Smooth muscle cell of bladder (primary cell): ENCODE results near the gene WNT6. TPM values are rescaled to one million over a fixed set of nuclear protein-coding genes. Genes with fewer than 3 reads are reported as not detected.

Source experiments
- total RNA-seq: library from RNA; depleted of rRNA; stranded (reverse); fragments of >200 nt; gene quantifications from 2 replicates; pipeline ENCODE4 v1.2.3, GENCODE V29; 2014

WNT6 gene
- total RNA-seq: not detected in 2 replicates

DNA sequence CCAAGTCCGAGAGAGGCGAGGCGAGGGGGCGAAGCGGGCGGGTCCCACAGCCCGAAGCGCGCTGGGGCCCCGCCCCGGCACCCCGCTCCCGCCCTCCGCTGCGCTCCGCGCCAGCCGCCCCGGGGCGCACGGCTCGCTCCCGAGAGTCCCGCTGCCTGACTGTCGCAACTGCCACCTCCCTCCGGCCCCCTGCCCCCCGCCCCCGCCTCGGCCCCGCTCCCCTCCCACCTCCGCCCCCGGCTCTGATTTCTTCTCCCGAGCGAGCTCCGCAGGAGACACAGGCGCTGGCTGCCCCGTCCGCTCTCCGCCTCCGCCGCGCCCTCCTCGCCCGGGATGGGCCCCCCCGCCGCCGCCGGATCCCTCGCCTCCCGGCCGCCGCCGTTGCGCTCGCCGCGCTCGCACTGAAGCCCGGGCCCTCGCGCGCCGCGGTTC, at the start of gene WNT6:
Gene WNT6 (plus strand): TSS at position 250 of the 432 bp plus-strand sequence. CDS start 233 bp downstream, outside the sequence.

DNA sequence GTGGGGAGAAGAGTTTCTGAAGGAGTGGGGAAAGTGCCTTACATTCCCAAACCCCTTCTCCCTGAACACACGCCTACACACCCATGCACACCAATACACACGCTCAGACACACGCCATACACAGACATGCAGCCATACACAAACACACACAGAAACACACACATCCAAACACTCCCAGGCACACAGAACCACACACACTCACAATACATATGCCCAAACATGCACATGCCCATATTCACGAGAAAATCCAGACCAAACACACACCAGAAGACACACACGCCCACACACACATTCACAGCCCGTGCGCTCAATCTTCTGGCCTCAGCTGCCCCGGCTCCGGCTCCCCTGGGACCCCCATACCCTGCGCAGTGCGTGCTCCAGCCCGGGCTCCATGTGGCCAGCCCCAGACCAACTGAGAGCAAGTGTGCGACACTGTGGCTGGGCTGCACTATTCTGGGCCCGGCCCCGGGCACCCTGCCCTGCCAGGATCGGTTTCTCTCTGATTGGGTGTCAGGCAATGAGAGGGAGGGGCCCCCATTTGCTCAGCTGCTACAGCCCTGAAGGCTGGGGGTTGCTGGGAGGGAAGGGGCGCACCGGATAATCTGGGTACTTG, 28.1 kb upstream of the WNT6 start, which contains the start of gene PRKAG3:
Gene PRKAG3 (minus strand): TSS at position 426 of the 613 bp plus-strand sequence.

DNA sequence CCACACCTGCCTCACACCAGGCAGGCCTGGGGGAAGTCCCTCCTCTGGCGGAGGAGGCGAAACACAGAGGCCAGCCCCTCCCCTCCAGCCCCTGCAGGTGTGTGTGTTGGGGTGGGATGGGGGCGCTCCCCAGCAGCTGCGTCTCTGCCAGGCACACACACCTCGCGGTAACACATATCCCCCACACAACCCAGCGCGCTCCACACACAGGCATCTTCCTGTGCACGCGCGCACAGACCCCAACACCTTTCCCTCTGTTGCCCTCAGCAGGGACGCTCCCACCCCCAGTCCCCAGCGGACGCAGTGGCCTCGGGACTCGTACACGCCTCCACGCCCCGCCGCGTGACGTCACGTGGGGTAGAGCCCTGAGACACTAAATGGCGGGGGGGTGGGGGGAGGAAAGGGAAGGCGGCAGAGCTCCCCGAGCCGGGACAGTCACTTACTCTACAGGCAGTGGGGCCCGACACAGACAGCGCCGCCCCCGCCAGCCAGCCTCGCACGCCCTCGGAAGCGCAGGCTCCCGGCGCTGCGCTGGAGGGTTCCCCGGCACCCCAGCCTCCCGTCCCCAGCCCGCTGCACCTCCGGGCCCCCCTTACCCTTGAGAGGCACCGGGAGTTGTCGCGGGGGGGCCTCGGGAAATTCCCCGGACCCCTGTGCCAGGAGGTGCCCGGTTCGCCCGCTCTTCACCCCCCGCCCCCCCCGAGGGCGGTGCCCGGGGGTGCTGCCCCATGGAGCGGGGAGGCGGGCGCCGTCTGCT, 20.7 kb downstream of the WNT6 start, which contains the start of gene WNT10A:
Gene WNT10A (plus strand): TSS at position 751 of the 757 bp plus-strand sequence. CDS start 144 bp downstream, outside the sequence.

Other genes starting within 250 kb of the WNT6 start
- gene ZNF142, start 200.2 kb upstream of the WNT6 start, total RNA-seq: 4.3 and 7.7 TPM in 2 replicates
- 28.2 and 30.6 TPM in 2 replicates for gene BCS1L, start 200.1 kb upstream of the WNT6 start, total RNA-seq
- gene RNF25, start 187.8 kb upstream of the WNT6 start, total RNA-seq: 32.0 and 33.8 TPM in 2 replicates
- 15.4 and 27.6 TPM in 2 replicates for gene STK36, start 187.7 kb upstream of the WNT6 start, total RNA-seq
- gene TTLL4, start 149.0 kb upstream of the WNT6 start, total RNA-seq: 3.4 and 3.8 TPM in 2 replicates
- 17.1 and 19.9 TPM in 2 replicates for gene CYP27A1, start 77.7 kb upstream of the WNT6 start, total RNA-seq
- not detected in 2 replicates for gene PRKAG3, start 28.0 kb upstream of the WNT6 start, total RNA-seq
- gene WNT10A, start 21.0 kb downstream of the WNT6 start, total RNA-seq: not detected in 2 replicates
- gene CDK5R2, start 99.9 kb downstream of the WNT6 start, total RNA-seq: under 0.01 TPM in 1 of 2 replicates, not detected in the other
- gene FEV, start 125.4 kb downstream of the WNT6 start, total RNA-seq: not detected in 2 replicates
- not detected in 2 replicates for gene CRYBA2, start 133.6 kb downstream of the WNT6 start, total RNA-seq
- gene CFAP65, start 181.7 kb downstream of the WNT6 start, total RNA-seq: not detected in 2 replicates
- not detected in 2 replicates for gene IHH, start 201.1 kb downstream of the WNT6 start, total RNA-seq